PC-3 (cell line): Measurements from ENCODE around the gene TNFSF8. TPM values are rescaled to one million over a fixed set of nuclear protein-coding genes. Genes with fewer than 3 reads are reported as not detected.

Source experiments
- ATAC-seq: fragments of 200-7000 bp; cut with Tn5 transposase; 2 replicates; pipeline ENCODE4 v1.9.1; 2020; ENCODE audit warnings: mild to moderate bottlenecking, moderate library complexity
- BruUV-seq: library from RNA; stranded (reverse); fragments of 400-500 nt; replicated peaks from 2 replicates; lab custom pipeline; 2021; lab: Mats Ljungman, UMichigan
- CTCF ChIA-PET: fragments of 300-600 bp; sonication (Branson Sonifier 250); formaldehyde crosslinking; loops from one replicate; lab custom pipeline; 2022; ENCODE audit warnings: antibody characterized with exemption; lab: Charles Lee
- POLR2A ChIA-PET: fragments of 300-600 bp; sonication (Branson Sonifier 250); formaldehyde crosslinking; loops from one replicate; lab custom pipeline; 2022; ENCODE audit warnings: antibody characterized with exemption; ENCODE audit not compliant: unreplicated experiment; lab: Charles Lee
- DNase-seq: peaks from one replicate; pipeline ENCODE4 v3.0.0-alpha.2; 2015
- H2AFZ ChIP-seq: fragments of 300-600 bp; sonication (generic); 2 replicates; pipeline ENCODE4 v1.6.0; 2016; ENCODE audit warnings: antibody characterized with exemption, low read length
- H3F3A ChIP-seq: fragments of 300-600 bp; sonication (generic); one replicate; pipeline ENCODE4 v1.6.0; 2017; ENCODE audit warnings: antibody characterized with exemption, low read length, control low read depth, mild to moderate bottlenecking; ENCODE audit not compliant: unreplicated experiment
- H3K27ac ChIP-seq: fragments of 300-600 bp; sonication (generic); 2 replicates; pipeline ENCODE4 v1.5.1; 2016; ENCODE audit warnings: mild to moderate bottlenecking, low read length
- H3K27me3 ChIP-seq: fragments of 300-600 bp; sonication (generic); 2 replicates; pipeline ENCODE4 v1.6.1; 2016; ENCODE audit warnings: low read length, mixed read lengths
- H3K36me3 ChIP-seq: fragments of 300-600 bp; sonication (generic); 2 replicates; pipeline ENCODE4 v1.6.1; 2016; ENCODE audit warnings: low read depth, mixed run types, low read length, mixed read lengths
- H3K4me1 ChIP-seq: fragments of 300-600 bp; sonication (generic); 2 replicates; pipeline ENCODE4 v1.5.1; 2016; ENCODE audit warnings: low read length; ENCODE audit not compliant: insufficient read depth
- H3K4me2 ChIP-seq: fragments of 300-600 bp; sonication (generic); 2 replicates; pipeline ENCODE4 v1.6.0; 2016; ENCODE audit warnings: low read length
- H3K4me3 ChIP-seq: fragments of 300-600 bp; sonication (generic); 2 replicates; pipeline ENCODE4 v1.5.1; 2016; ENCODE audit warnings: mild to moderate bottlenecking, low read length, mixed read lengths
- H3K79me2 ChIP-seq: fragments of 300-600 bp; sonication (generic); 2 replicates; pipeline ENCODE4 v1.6.1; 2017; ENCODE audit warnings: low read length, mixed read lengths
- H3K9ac ChIP-seq: fragments of 300-600 bp; sonication (generic); 2 replicates; pipeline ENCODE4 v1.6.0; 2016; ENCODE audit warnings: mild to moderate bottlenecking, low read length
- H3K9me2 ChIP-seq: fragments of 300-600 bp; sonication (generic); replicated peaks from 2 replicates; pipeline ENCODE4 v1.6.1; 2016; ENCODE audit warnings: mixed run types, low read length, mixed read lengths
- H3K9me3 ChIP-seq: fragments of 300-600 bp; sonication (generic); 2 replicates; pipeline ENCODE4 v1.6.1; 2016; ENCODE audit warnings: low read length, mixed read lengths
- H4K20me1 ChIP-seq: fragments of 300-600 bp; sonication (generic); 2 replicates; pipeline ENCODE4 v1.6.1; 2016; ENCODE audit warnings: low read length, mixed read lengths
- CTCF ChIP-seq: fragments of 300-600 bp; sonication (generic); conservative IDR thresholded peaks from 2 replicates; pipeline ENCODE4 v1.5.1; 2017; ENCODE audit warnings: antibody characterized with exemption, low read depth, mild to moderate bottlenecking, low read length
- EZH2 ChIP-seq: fragments of 300-600 bp; sonication (generic); IDR thresholded peaks from one replicate; pipeline ENCODE4 v1.6.1; 2017; ENCODE audit warnings: antibody characterized with exemption, mild to moderate bottlenecking, low read length; ENCODE audit not compliant: unreplicated experiment
- EZH2phosphoT487 ChIP-seq: fragments of 300-600 bp; sonication (generic); IDR thresholded peaks from 2 replicates; pipeline ENCODE4 v1.6.1; 2018; ENCODE audit warnings: mild to moderate bottlenecking, antibody characterized with exemption, low read length, borderline replicate concordance
- intact Hi-C: fragments of 100-400 bp; cut with micrococcal nuclease; formaldehyde crosslinking; loops from 2 replicates; pipeline ENCODE4 v1.9.0; 2023
- total RNA-seq: library from RNA; depleted of rRNA; stranded (reverse); fragments of >200 nt; gene quantifications from 2 replicates; pipeline ENCODE4 v1.2.3, GENCODE V29; 2014

Gene TNFSF8
- total RNA-seq, 1 experiment from 2014 or later: not detected

DNA sequence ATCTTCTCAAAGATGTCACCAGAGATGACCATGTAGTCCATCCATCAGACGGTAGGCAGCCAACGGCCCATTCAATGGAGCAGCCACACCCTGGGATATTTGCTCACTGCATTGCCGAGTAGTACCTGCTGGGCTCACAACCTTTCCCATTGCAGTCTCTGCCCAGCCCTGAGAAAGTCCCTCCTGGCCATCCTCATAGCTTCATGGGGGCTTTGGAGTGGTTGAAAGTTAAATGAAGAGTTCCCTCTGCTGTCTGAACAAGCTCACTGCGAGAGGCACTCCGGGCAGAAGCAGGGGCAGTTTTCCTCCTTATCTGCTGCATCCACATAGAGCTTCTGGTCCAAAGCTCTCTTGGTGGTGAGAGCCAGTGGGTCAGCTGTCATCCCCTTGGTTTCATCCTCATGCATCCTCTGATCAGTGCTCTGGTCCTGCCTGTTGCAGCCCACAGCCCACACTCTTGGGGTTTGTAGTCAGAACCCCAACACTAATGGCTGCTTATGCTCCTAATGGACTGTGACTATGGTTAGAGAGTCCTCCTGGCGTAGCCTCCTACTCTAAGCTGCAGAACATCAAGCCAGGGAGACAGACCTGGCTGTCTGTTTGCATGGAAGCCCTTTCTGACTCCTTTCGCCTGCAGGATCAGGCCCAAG lies 23.3 kb downstream of the TNFSF8 start:
- peak overlapping the region; percentile 91 for H3K27ac ChIP-seq
- peak overlapping the region; percentile 69 for H3K9ac ChIP-seq

GRCh38 chr9:114905170-114905940 lies 25.0 kb downstream of the TNFSF8 start:
- intact Hi-C loops: no loop called here
- no peaks in the 10 kb centered on the region for H3K9me2 ChIP-seq
- no peak overlapping the region for H3K4me3 ChIP-seq
- no peaks in the 10 kb centered on the region for H3K36me3 ChIP-seq
- no peak overlapping the region for H3K9ac ChIP-seq
- ChIA-PET POLR2A (no interaction called here), CTCF (no interaction called here)
- no peaks in the 10 kb centered on the region for H3K9me3 ChIP-seq
- H2AFZ ChIP-seq: no peak overlapping the region
- no TSS peak for BruUV-seq
- no peak overlapping the region for H3K4me2 ChIP-seq
- H3K27ac ChIP-seq: no peak overlapping the region
- H4K20me1 ChIP-seq: no peaks in the 10 kb centered on the region
- no peaks in the 10 kb centered on the region for H3F3A ChIP-seq
- DNase-seq (no peak), ATAC-seq (no peak)
- no peak for TF ChIP-seq EZH2phosphoT487
- no peak for TF ChIP-seq CTCF
- no peak for TF ChIP-seq EZH2
- peaks cover 48% of the 10 kb centered on the region for H3K4me1 ChIP-seq
- no peaks in the 10 kb centered on the region for H3K27me3 ChIP-seq
- H3K79me2 ChIP-seq: no peaks in the 10 kb centered on the region

More for the DNA sequence above, 23.3 kb downstream of the TNFSF8 start:
- TF ChIP-seq EZH2 (no peak), EZH2phosphoT487 (no peak), CTCF (peak; percentile 80)
- Histone ChIP-seq H3K4me2 (peak overlapping the region; percentile 67), H3K36me3 (no peaks in the 10 kb centered on the region), H4K20me1 (no peaks in the 10 kb centered on the region), H3K79me2 (no peaks in the 10 kb centered on the region), H3K4me1 (peaks cover 45% of the 10 kb centered on the region), H3K9me2 (no peaks in the 10 kb centered on the region), H3F3A (no peaks in the 10 kb centered on the region), H3K9me3 (no peaks in the 10 kb centered on the region), H2AFZ (no peak overlapping the region), H3K27me3 (no peaks in the 10 kb centered on the region), H3K4me3 (no peak overlapping the region)
- CTCF ChIA-PET: interaction anchor here (0.6 to 1.1 kb wide), 3 partner anchors 22 to 225 kb away, joined by 3 to 5 read pairs (median 4); partner anchors contain the start of gene TEX48
- peak; percentile 58 for DNase-seq
- BruUV-seq: no TSS peak
- ATAC-seq: peak; percentile 16
- intact Hi-C loops: loop anchor here (1.0 kb wide), 1 partner anchor 103 kb away; no protein-coding TSS in a partner anchor
- POLR2A ChIA-PET: interaction anchor here (0.6 kb wide), 2 partner anchors 133 to 184 kb away, joined by 5 to 6 read pairs; no protein-coding TSS in a partner anchor
